ENCODE data around the gene TP73.

The TP73 gene

GRCh38 chr1:3659093-3659492 lies 6.8 kb downstream of the TP73 start:
- no peak overlapping the region for H3K4me3 ChIP-seq (replicated peaks; ENCODE audit: low read depth, low read length)
- DNase-seq (ENCODE audit: extremely low read depth, low read depth): no peak
- no peak for TF ChIP-seq CTCF (IDR thresholded peaks at IDR 0.05; ENCODE audit: low read depth, low read length, missing control alignments)

GRCh38 chr1:3660704-3661103 lies 8.4 kb downstream of the TP73 start:
- no peak for DNase-seq (ENCODE audit: extremely low read depth, low read depth)
- no peak for TF ChIP-seq CTCF (IDR thresholded peaks at IDR 0.05; ENCODE audit: low read depth, low read length, missing control alignments)
- H3K4me3 ChIP-seq (replicated peaks; ENCODE audit: low read depth, low read length): no peak overlapping the region

GRCh38 chr1:3661631-3662030 lies 9.3 kb downstream of the TP73 start:
- no peak for TF ChIP-seq CTCF (IDR thresholded peaks at IDR 0.05; ENCODE audit: low read depth, low read length, missing control alignments)
- no peak for DNase-seq (ENCODE audit: extremely low read depth, low read depth)
- no peak overlapping the region for H3K4me3 ChIP-seq (replicated peaks; ENCODE audit: low read depth, low read length)

- no peak overlapping the region for H3K4me3 ChIP-seq (replicated peaks; ENCODE audit: low read depth, low read length)
- no peak for DNase-seq (ENCODE audit: extremely low read depth, low read depth)
- no peak for TF ChIP-seq CTCF (IDR thresholded peaks at IDR 0.05; ENCODE audit: low read depth, low read length, missing control alignments)
Measured at GRCh38 chr1:3662080-3662671, 9.9 kb downstream of the TP73 start.

- H3K4me3 ChIP-seq (replicated peaks; ENCODE audit: low read depth, low read length): no peak overlapping the region
- no peak for TF ChIP-seq CTCF (IDR thresholded peaks at IDR 0.05; ENCODE audit: low read depth, low read length, missing control alignments)
- no peak for DNase-seq (ENCODE audit: extremely low read depth, low read depth)
Measured at GRCh38 chr1:3663999-3664699, 11.8 kb downstream of the TP73 start.

- TF ChIP-seq CTCF (IDR thresholded peaks at IDR 0.05; ENCODE audit: low read depth, low read length, missing control alignments): no peak
Measured at GRCh38 chr1:3664700-3665375, 12.5 kb downstream of the TP73 start.

More at GRCh38 chr1:3664700-3665375, 12.5 kb downstream of the TP73 start:
- no peak overlapping the region for H3K4me3 ChIP-seq (replicated peaks; ENCODE audit: low read depth, low read length)
- DNase-seq (ENCODE audit: extremely low read depth, low read depth): no peak

Measured in HFF-Myc (cell line).